ENCODE data around the gene HDAC9. TPM values are rescaled to one million over a fixed set of nuclear protein-coding genes. Genes with fewer than 3 reads are reported as not detected.

HDAC9 gene
- total RNA-seq, 1 experiment from 2014 or later: 7.7 TPM

GRCh38 chr7:18760631-18761445 is 265.3 kb downstream of the HDAC9 start:
- no peaks in the 10 kb centered on the region for H3K79me2 ChIP-seq (ENCODE audit: insufficient read depth, low read length)
- Mint-ChIP-seq H3K36me3 (ENCODE audit: insufficient read depth in 1 of 3, low read depth in 3 of 3) (no peaks in the 10 kb centered on the region), H3K4me3 (no peak overlapping the region), H3K27me3 (ENCODE audit: low read depth) (no peaks in the 10 kb centered on the region), H3K9me3 (no peaks in the 10 kb centered on the region), H3K27ac (peak overlapping the region in 2 of 3 experiments; percentile 72 to 91; a peak in 3 of 7 replicates), H3K4me1 (peaks cover 10 to 12% of the 10 kb centered on the region in 2 experiments)
- H3K27me3 ChIP-seq (ENCODE audit: insufficient read depth, low read length): no peaks in the 10 kb centered on the region
- no peak overlapping the region for H2AFZ ChIP-seq (ENCODE audit: low read length)
- no peak overlapping the region for H3K56ac ChIP-seq (ENCODE audit: insufficient read length, low read depth, low read length)
- no peak overlapping the region for H2BK12ac ChIP-seq (ENCODE audit: insufficient read length, low read depth, low read length)
- TF ChIP-seq CTCF (conservative IDR thresholded peaks at IDR 0.05): no peak
- no peak overlapping the region for H3K23ac ChIP-seq (ENCODE audit: insufficient read length, low read depth, low read length)
- no peak overlapping the region for H4K91ac ChIP-seq (ENCODE audit: insufficient read length, low read depth, low read length)
- no peak overlapping the region for H4K8ac ChIP-seq (replicated peaks; ENCODE audit: insufficient read length, low read depth, low read length)
- no peaks in the 10 kb centered on the region for H3K9me3 ChIP-seq (ENCODE audit: control insufficient read depth, low read depth, low read length)
- H3K18ac ChIP-seq (ENCODE audit: insufficient read length, low read depth, low read length): no peak overlapping the region
- no peaks in the 10 kb centered on the region for H3K4me1 ChIP-seq (ENCODE audit: insufficient read depth, low read length)
- no peaks in the 10 kb centered on the region for H3K79me1 ChIP-seq (ENCODE audit: insufficient read depth, low read depth, low read length, poor library complexity, severe bottlenecking)
- H3K9ac ChIP-seq (ENCODE audit: extremely low read depth, insufficient read length, low read length): no peak overlapping the region
- no peak overlapping the region for H2BK5ac ChIP-seq (ENCODE audit: insufficient read length, low read length)
- no peak overlapping the region for H3K4me2 ChIP-seq (ENCODE audit: insufficient read depth, insufficient read length, low read length)
- WGBS (ENCODE audit: extremely low coverage, insufficient read length, low lambda C conversion rate): no CpG with 5 or more reads among the region's 7 CpGs
- no peak overlapping the region for H3T11ph ChIP-seq (ENCODE audit: low read length)
- no peak overlapping the region for H2AK5ac ChIP-seq (ENCODE audit: insufficient read length, low read length)
- no peak overlapping the region for H2BK120ac ChIP-seq (ENCODE audit: low read depth, low read length, poor library complexity, severe bottlenecking)
- no peak overlapping the region for H2BK15ac ChIP-seq (ENCODE audit: low read depth, low read length)
- H3K4ac ChIP-seq (ENCODE audit: low read depth, low read length): no peak overlapping the region
- no peak for DNase-seq
- H3K27ac ChIP-seq (ENCODE audit: insufficient read length, low read depth, low read length): no peak overlapping the region
- no peak overlapping the region for H4K5ac ChIP-seq (ENCODE audit: insufficient read length, low read depth, low read length)
- no peaks in the 10 kb centered on the region for H4K20me1 ChIP-seq (ENCODE audit: control insufficient read depth, insufficient read depth, insufficient read length)
- no peaks in the 10 kb centered on the region for H3K23me2 ChIP-seq (ENCODE audit: insufficient read length, low read depth, low read length, poor library complexity, severe bottlenecking)
- H3K14ac ChIP-seq (ENCODE audit: insufficient read depth, low read length): no peak overlapping the region
- no peak overlapping the region for H2BK20ac ChIP-seq (ENCODE audit: low read depth, low read length, poor library complexity, severe bottlenecking)

All from H9 (cell line).